ENCODE data around the gene NKX6-2. TPM values are rescaled to one million over a fixed set of nuclear protein-coding genes. Genes with fewer than 3 reads are reported as not detected.

NKX6-2 gene
- total RNA-seq, 1 donor: not detected

- Histone ChIP-seq H3K9me3 (ENCODE audit: low read depth, low read length) (no peaks in the 10 kb centered on the region), H3K4me3 (ENCODE audit: insufficient read depth, low read length) (no peak overlapping the region), H2AFZ (ENCODE audit: low read length) (no peak overlapping the region), H3K36me3 (ENCODE audit: insufficient read depth, low read length) (no peaks in the 10 kb centered on the region), H3K4me2 (ENCODE audit: insufficient read depth, low read length) (no peak overlapping the region), H4K20me1 (ENCODE audit: insufficient read depth, low read length) (no peaks in the 10 kb centered on the region), H3K27ac (ENCODE audit: low read depth, low read length) (no peak overlapping the region), H3K79me2 (ENCODE audit: insufficient read depth, low read length) (no peaks in the 10 kb centered on the region), H3K4me1 (ENCODE audit: insufficient read depth, low read length) (no peaks in the 10 kb centered on the region), H3K27me3 (ENCODE audit: insufficient read depth, low read length) (no peaks in the 10 kb centered on the region)
- DNase-seq (ENCODE audit: insufficient read length, low spot score, missing footprints): no peak
- no peak for TF ChIP-seq CTCF (IDR thresholded peaks at IDR 0.05; ENCODE audit: extremely low read depth, low read depth, low read length)
These were observed 33.6 kb downstream of the NKX6-2 start for GRCh38 chr10:132752378-132752777.

- Histone ChIP-seq H2AFZ (ENCODE audit: low read length) (no peak overlapping the region), H3K36me3 (ENCODE audit: insufficient read depth, low read length) (no peaks in the 10 kb centered on the region), H3K9me3 (ENCODE audit: low read depth, low read length) (no peaks in the 10 kb centered on the region), H3K79me2 (ENCODE audit: insufficient read depth, low read length) (no peaks in the 10 kb centered on the region), H3K27ac (ENCODE audit: low read depth, low read length) (no peak overlapping the region), H3K4me1 (ENCODE audit: insufficient read depth, low read length) (no peaks in the 10 kb centered on the region), H3K4me2 (ENCODE audit: insufficient read depth, low read length) (no peak overlapping the region), H3K4me3 (ENCODE audit: insufficient read depth, low read length) (no peak overlapping the region), H3K27me3 (ENCODE audit: insufficient read depth, low read length) (no peaks in the 10 kb centered on the region), H4K20me1 (ENCODE audit: insufficient read depth, low read length) (no peaks in the 10 kb centered on the region)
- DNase-seq (ENCODE audit: insufficient read length, low spot score, missing footprints): no peak
- no peak for TF ChIP-seq CTCF (IDR thresholded peaks at IDR 0.05; ENCODE audit: extremely low read depth, low read depth, low read length)
These were observed 35.0 kb downstream of the NKX6-2 start for GRCh38 chr10:132750936-132751335.

GRCh38 chr10:132749371-132749795 lies 36.6 kb downstream of the NKX6-2 start:
- Histone ChIP-seq H3K36me3 (ENCODE audit: insufficient read depth, low read length) (no peaks in the 10 kb centered on the region), H3K79me2 (ENCODE audit: insufficient read depth, low read length) (no peaks in the 10 kb centered on the region)
- DNase-seq (ENCODE audit: insufficient read length, low spot score, missing footprints): no peak

More at GRCh38 chr10:132749371-132749795, 36.6 kb downstream of the NKX6-2 start:
- no peak for TF ChIP-seq CTCF (IDR thresholded peaks at IDR 0.05; ENCODE audit: extremely low read depth, low read depth, low read length)
- H3K4me2 ChIP-seq (ENCODE audit: insufficient read depth, low read length): no peak overlapping the region
- no peak overlapping the region for H3K4me3 ChIP-seq (ENCODE audit: insufficient read depth, low read length)
- no peaks in the 10 kb centered on the region for H3K9me3 ChIP-seq (ENCODE audit: low read depth, low read length)
- H3K27me3 ChIP-seq (ENCODE audit: insufficient read depth, low read length): no peaks in the 10 kb centered on the region
- no peaks in the 10 kb centered on the region for H4K20me1 ChIP-seq (ENCODE audit: insufficient read depth, low read length)
- no peaks in the 10 kb centered on the region for H3K4me1 ChIP-seq (ENCODE audit: insufficient read depth, low read length)
- H3K27ac ChIP-seq (ENCODE audit: low read depth, low read length): no peak overlapping the region
- no peak overlapping the region for H2AFZ ChIP-seq (ENCODE audit: low read length)
